ENCODE measurements around the gene AUP1. TPM values are rescaled to one million over a fixed set of nuclear protein-coding genes. Genes with fewer than 3 reads are reported as not detected.

Gene AUP1
- total and polyA plus RNA-seq, 2 donors (not counting 3 experiments of a cell fraction or from before 2014, with no cell fraction given): 103 to 187 TPM

DNA sequence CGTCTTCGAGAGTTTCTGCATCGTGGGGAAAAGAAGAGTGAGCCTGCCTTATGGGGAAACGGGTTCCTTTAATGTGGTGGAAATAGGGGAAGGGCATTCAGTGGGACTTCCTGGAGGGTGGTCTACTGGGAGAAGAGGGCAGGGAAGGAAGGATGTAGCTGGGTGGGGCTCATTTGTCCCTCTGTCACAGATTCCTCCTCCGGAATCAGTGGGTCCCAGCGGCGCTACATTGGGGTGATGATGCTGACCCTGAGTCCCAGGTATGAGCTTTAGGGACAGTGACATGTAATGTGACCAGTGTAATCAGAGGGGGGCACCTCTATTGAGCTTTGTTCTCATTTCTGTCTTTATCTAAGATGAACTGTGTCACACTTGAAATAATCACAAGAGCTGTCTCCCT, 2.2 kb upstream of the AUP1 start:
- Histone ChIP-seq H3K27ac (ENCODE audit: insufficient read depth, low read depth, low read length) (no peak overlapping the region), H3K9ac (replicated peaks; ENCODE audit: extremely low read depth, insufficient read depth, low read length) (no peak overlapping the region), H3K27me3 (ENCODE audit: control insufficient read depth in 2 of 2, insufficient read depth in 2 of 2, low read length in 2 of 2) (no peaks in the 10 kb centered on the region), H2AFZ (ENCODE audit: low read depth, low read length) (no peak overlapping the region), H3K79me2 (ENCODE audit: control insufficient read depth, insufficient read depth, low read length) (peaks cover 19% of the 10 kb centered on the region), H3K9me3 (replicated peaks; ENCODE audit: control insufficient read depth, insufficient read depth, low read length) (no peaks in the 10 kb centered on the region), H3K36me3 (ENCODE audit: control insufficient read depth in 2 of 2, extremely low read depth in 1 of 2, insufficient read depth in 2 of 2, low read length in 2 of 2) (peaks cover 4 to 19% of the 10 kb centered on the region in 2 experiments), H3K4me3 (replicated peaks in 1 of 3; ENCODE audit: insufficient read depth in 1 of 3, low read depth in 1 of 3, low read length in 3 of 3) (no peak overlapping the region), H3K9me1 (replicated peaks; ENCODE audit: control insufficient read depth, extremely low read depth, insufficient read depth, low read length) (no peaks in the 10 kb centered on the region), H4K20me1 (replicated peaks; ENCODE audit: control insufficient read depth, extremely low read depth, insufficient read depth, low read length) (no peaks in the 10 kb centered on the region), H3K4me1 (ENCODE audit: control insufficient read depth, extremely low read depth, insufficient read depth, low read length) (peaks cover 20% of the 10 kb centered on the region), H3K4me2 (ENCODE audit: insufficient read depth, low read length) (no peak overlapping the region)
- dilution Hi-C loops (cut with MboI; ENCODE audit: extremely low pct_ligation_motif_present, low sequenced_read_pairs): no loop called here
- intact Hi-C loops (cut with micrococcal nuclease): loop anchor here (2.0 to 5.0 kb wide), 3 partner anchors 34 to 281 kb away; partner anchors contain the start of gene LBX2
- CTCF ChIA-PET: interaction anchor here (0.5 to 5.2 kb wide), 26 partner anchors 13 to 708 kb away, joined by 3 to 82 read pairs (median 5); partner anchors contain the start of genes CCDC142, LBX2, MOGS and PCGF1
- BruUV-seq (replicated peaks): no TSS peak
- TF ChIP-seq CTCF (IDR thresholded peaks at IDR 0.05; ENCODE audit: extremely low read depth in 1 of 2, insufficient read depth in 1 of 2, low read depth in 1 of 2, low read length in 2 of 2): no peak
- no peak for TF ChIP-seq EZH2 (IDR thresholded peaks at IDR 0.05; ENCODE audit: borderline replicate concordance, low read depth, low read length, severe bottlenecking)
- TF ChIP-seq POLR2AphosphoS5 (IDR thresholded peaks at IDR 0.05; ENCODE audit: insufficient read depth, low read depth, low read length): no peak
- no peak for TF ChIP-seq MYC (IDR thresholded peaks at IDR 0.05; ENCODE audit: low read depth, low read length)
- TF ChIP-seq POLR2A (IDR thresholded peaks at IDR 0.05; ENCODE audit: low read depth, low read length): no peak
- no peak for TF ChIP-seq FOS (IDR thresholded peaks at IDR 0.05; ENCODE audit: borderline replicate concordance, insufficient read depth, low read length)
- TF ChIP-seq JUN (IDR thresholded peaks at IDR 0.05; ENCODE audit: borderline replicate concordance, insufficient read depth, insufficient read length, low read depth): no peak
- TF ChIP-seq, protein P1, sequence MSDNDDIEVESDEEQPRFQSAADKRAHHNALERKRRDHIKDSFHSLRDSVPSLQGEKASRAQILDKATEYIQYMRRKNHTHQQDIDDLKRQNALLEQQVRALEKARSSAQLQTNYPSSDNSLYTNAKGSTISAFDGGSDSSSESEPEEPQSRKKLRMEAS (IDR thresholded peaks at IDR 0.05; ENCODE audit: insufficient read depth, insufficient read length): no peak
- no peak for TF ChIP-seq GATA2 (IDR thresholded peaks at IDR 0.05; ENCODE audit: insufficient read depth, insufficient read length, low read depth, low read length)
- POLR2A ChIA-PET: no interaction called here
- FAIRE-seq: no peak
- DNase-seq (ENCODE audit: low read depth, low spot score): no peak

Measured in endothelial cell of umbilical vein (primary cell).